HepG2 (cell line): ENCODE data around the gene WDR49. TPM values are rescaled to one million over a fixed set of nuclear protein-coding genes. Genes with fewer than 3 reads are reported as not detected.

Source experiments
- ATAC-seq: fragments of 200-7000 bp; cut with Tn5 transposase; 3 replicates; pipeline ENCODE4 v1.9.1; 2020; ENCODE audit warnings: mild to moderate bottlenecking, moderate library complexity
- BruUV-seq: library from RNA; stranded (reverse); fragments of 400-500 nt; replicated peaks from 2 replicates; lab custom pipeline; 2021; lab: Mats Ljungman, UMichigan
- CTCF ChIA-PET: fragments of 300-600 bp; formaldehyde crosslinking; extraction: SDS; loops from one replicate; lab custom pipeline; 2021; ENCODE audit warnings: low total read pairs, inconsistent platforms, low intra/inter-chr PET ratio; lab: Yijun Ruan, JAX
- POLR2A ChIA-PET: fragments of 350-600 bp; sonication (Branson Sonifier 250); formaldehyde crosslinking; loops from one replicate; lab custom pipeline; 2020; ENCODE audit warnings: antibody characterized with exemption, inconsistent platforms; lab: Yijun Ruan, JAX
- DNase-seq: peaks from one replicate; pipeline ENCODE4 v3.0.0-alpha.2; 2015; ENCODE audit warnings: low spot score
- FAIRE-seq: peaks from 3 replicates; lab custom pipeline; 2011; peaks lifted over from hg19 to GRCh38; lab: Jason Lieb, UNC
- H2AFZ ChIP-seq: one replicate; pipeline ENCODE4 v1.6.1; 2011; ENCODE audit warnings: low read length, inconsistent platforms
- H3K27ac ChIP-seq: fragments of 300-600 bp; 3 replicates; pipeline ENCODE4 v1.8.0; 2011; ENCODE audit warnings: mixed run types, mild to moderate bottlenecking, mixed read lengths, low read length, inconsistent platforms; ENCODE audit not compliant: insufficient read depth; ENCODE audit errors: extremely low read length
- H3K27me3 ChIP-seq, 2 experiments: fragments of 200-600 bp in 1 of 2; 2 replicates in 1 of 2; 3 replicates in 1 of 2; pipeline versions ENCODE4 v1.6.0 to v1.8.0; 2011; ENCODE audit warnings: low read length in 2 of 2, mild to moderate bottlenecking in 2 of 2, moderate library complexity in 2 of 2, inconsistent platforms in 1 of 2; ENCODE audit not compliant: insufficient read depth in 2 of 2, control insufficient read depth in 1 of 2
- H3K36me3 ChIP-seq, 2 experiments: fragments of 200-600 bp in 1 of 2; replicated peaks in 1 of 2; 2 replicates in 1 of 2; 3 replicates in 1 of 2; pipeline versions ENCODE4 v1.5.1 to v1.8.0; 2011; ENCODE audit warnings: low read length in 2 of 2, inconsistent platforms in 1 of 2; ENCODE audit not compliant: insufficient read depth in 2 of 2, control insufficient read depth in 1 of 2
- H3K4me1 ChIP-seq: 2 replicates; pipeline ENCODE4 v1.5.1; 2012; ENCODE audit warnings: low read length, inconsistent platforms; ENCODE audit not compliant: insufficient read depth
- H3K4me2 ChIP-seq: 2 replicates; pipeline ENCODE4 v1.6.0; 2011; ENCODE audit warnings: low read depth, low read length, inconsistent platforms
- H3K4me3 ChIP-seq, 3 experiments: fragments of 200-600 bp in 1 of 3; sonication (generic), shearing (Covaris generic) in 1 of 3; replicated peaks in 1 of 3; 2 replicates each; pipeline ENCODE4 v1.5.1; 2011 to 2016; ENCODE audit warnings: low read length in 3 of 3, inconsistent platforms in 2 of 3, low read depth in 2 of 3, mild to moderate bottlenecking in 2 of 3, control low read depth in 1 of 3, mixed read lengths in 1 of 3; ENCODE audit not compliant: insufficient read depth in 1 of 3
- H3K79me2 ChIP-seq: one replicate; pipeline ENCODE4 v1.6.1; 2011; ENCODE audit warnings: low read length, inconsistent platforms; ENCODE audit not compliant: insufficient read depth
- H3K9ac ChIP-seq: 2 replicates; pipeline ENCODE4 v1.6.0; 2011; ENCODE audit warnings: mild to moderate bottlenecking, low read depth, low read length, inconsistent platforms; ENCODE audit not compliant: insufficient read depth
- H3K9me3 ChIP-seq: 2 replicates; pipeline ENCODE4 v1.5.1; 2012; ENCODE audit warnings: mild to moderate bottlenecking, low read length
- H4K20me1 ChIP-seq: 2 replicates; pipeline ENCODE4 v1.6.0; 2011; ENCODE audit warnings: inconsistent platforms, mild to moderate bottlenecking, low read length, moderate library complexity; ENCODE audit not compliant: insufficient read depth
- ARID2 ChIP-seq: sonication (generic); formaldehyde crosslinking; IDR thresholded peaks from 2 replicates; pipeline ENCODE4 v1.8.1; 2022; ENCODE audit warnings: mild to moderate bottlenecking, missing genetic modification reagents, borderline replicate concordance
- ATAD3A ChIP-seq: sonication (generic); formaldehyde crosslinking; IDR thresholded peaks from 2 replicates; pipeline ENCODE4 v1.4.0; 2020; ENCODE audit warnings: missing genetic modification reagents
- FOXA3 ChIP-seq: IDR thresholded peaks from 2 replicates; pipeline ENCODE4 v1.6.1; 2016; ENCODE audit warnings: missing genetic modification reagents, missing compliant biosample characterization
- FOXO1 ChIP-seq: sonication (generic); formaldehyde crosslinking; IDR thresholded peaks from 2 replicates; pipeline ENCODE4 v1.4.0; 2020; ENCODE audit warnings: missing genetic modification reagents
- HDAC2 ChIP-seq: sonication (generic); formaldehyde crosslinking; IDR thresholded peaks from 2 replicates; pipeline ENCODE4 v1.4.0; 2020; ENCODE audit warnings: missing genetic modification reagents
- HNF4A ChIP-seq: sonication (generic); formaldehyde crosslinking; IDR thresholded peaks from 2 replicates; pipeline ENCODE4 v1.4.0; 2020; ENCODE audit warnings: missing genetic modification reagents
- NFIB ChIP-seq: sonication (generic); formaldehyde crosslinking; IDR thresholded peaks from 2 replicates; pipeline ENCODE4 v1.9.0; 2021; ENCODE audit warnings: missing genetic modification reagents, mild to moderate bottlenecking, borderline replicate concordance
- POLR2A ChIP-seq, 2 experiments: IDR thresholded peaks; 2 replicates each; pipeline ENCODE4 v1.6.1; 2011; ENCODE audit warnings: low read depth in 2 of 2, low read length in 2 of 2, mild to moderate bottlenecking in 1 of 2, moderate library complexity in 1 of 2; ENCODE audit not compliant: insufficient read depth in 1 of 2
- ZBTB1 ChIP-seq: sonication (generic); formaldehyde crosslinking; IDR thresholded peaks from 2 replicates; pipeline ENCODE4 v1.4.0; 2020; ENCODE audit warnings: missing genetic modification reagents, borderline replicate concordance
- ZBTB20 ChIP-seq: sonication (generic); formaldehyde crosslinking; IDR thresholded peaks from 2 replicates; pipeline ENCODE4 v1.8.1; 2023; ENCODE audit warnings: missing genetic modification reagents, low read depth, mild to moderate bottlenecking, borderline replicate concordance
- ZNF10 ChIP-seq: sonication (generic); formaldehyde crosslinking; IDR thresholded peaks from 2 replicates; pipeline ENCODE4 v1.4.0; 2020; ENCODE audit warnings: mild to moderate bottlenecking, low read depth, missing genetic modification reagents, borderline replicate concordance
- WGBS: methylation state at CpG from one replicate; pipeline ENCODE4 v1.1.6; 2017; ENCODE audit warnings: low lambda C conversion rate; 5-methylcytosine and 5-hydroxymethylcytosine counted together
- in situ Hi-C: cut with HindIII; loops from 2 replicates; pipeline ENCODE4 v1.10.0; 2017; ENCODE audit warnings: low pct_unique_long_range_greater_than_20kb; ENCODE audit not compliant: extremely low pct_ligation_motif_present
- intact Hi-C: fragments of 100-400 bp; cut with micrococcal nuclease; formaldehyde crosslinking; loops from one replicate; pipeline ENCODE4 v1.10.0; 2022; ENCODE audit not compliant: unreplicated experiment
- polyA plus RNA-seq, 8 experiments: library from polyadenylated mRNA; depleted of rRNA in 3 of 8; stranded (reverse) in 7 of 8; unstranded in 1 of 8; fragments of >200 nt; fragmentation: Illumina TruSeq in 4 of 8; extraction: Trizol in 4 of 8; gene quantifications; 2 replicates each; pipeline versions ENCODE4 v1.2.1 to v1.2.3, GENCODE V29; 2011 to 2016; ENCODE audit warnings: low read depth in 4 of 8, missing spikeins in 1 of 8, mixed read lengths in 1 of 8; ENCODE audit not compliant: insufficient read depth in 1 of 8
- total RNA-seq, 5 experiments: library from RNA; depleted of rRNA; stranded (reverse); fragments of >200 nt; fragmentation: Illumina TruSeq; extraction: Trizol; gene quantifications; 2 replicates each; pipeline ENCODE4 v1.2.3, GENCODE V29; 2016; ENCODE audit warnings: low read depth in 1 of 5
- TF ChIP-seq, protein P1 (sequence below): sonication (generic); formaldehyde crosslinking; IDR thresholded peaks from 2 replicates; pipeline ENCODE4 v1.5.0; 2020; ENCODE audit warnings: mild to moderate bottlenecking, low read depth, missing genetic modification reagents, borderline replicate concordance
- TF ChIP-seq, protein P2 (sequence below): sonication (generic); formaldehyde crosslinking; IDR thresholded peaks from 2 replicates; pipeline ENCODE4 v1.4.0; 2020; ENCODE audit warnings: missing genetic modification reagents

WDR49 gene
- total and polyA plus RNA-seq, 2 of the 13 experiments (the other 11 are each of a cell fraction or from before 2014, with no cell fraction given) = 0.04 TPM; not detected in 1

DNA sequence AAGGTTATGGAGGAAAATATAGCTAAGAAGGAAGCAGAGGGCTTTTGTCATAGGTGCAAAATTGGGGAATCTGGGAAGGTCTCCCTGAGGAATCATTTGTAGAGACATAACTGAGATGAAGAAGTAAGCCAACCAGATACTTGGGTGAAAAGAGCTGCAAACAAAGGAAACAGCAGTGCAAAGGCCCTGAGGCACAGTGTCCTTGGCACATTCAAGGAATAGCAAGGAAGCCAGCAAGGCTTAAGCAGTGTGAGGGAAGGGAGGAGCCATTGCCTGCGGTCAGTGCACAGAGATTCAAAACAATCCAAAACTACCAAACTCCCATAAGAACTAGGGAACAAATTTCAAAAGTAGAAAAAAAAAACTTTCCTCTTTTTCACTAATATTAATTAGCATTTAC, 88.3 kb downstream of the WDR49 start:
- H3K79me2 ChIP-seq = no peaks in the 10 kb centered on the region
- in situ Hi-C loops = no loop called here
- no peak for ATAC-seq
- no peak for TF ChIP-seq ARID2 (CRISPR knock-in tag)
- TF ChIP-seq, protein P1, sequence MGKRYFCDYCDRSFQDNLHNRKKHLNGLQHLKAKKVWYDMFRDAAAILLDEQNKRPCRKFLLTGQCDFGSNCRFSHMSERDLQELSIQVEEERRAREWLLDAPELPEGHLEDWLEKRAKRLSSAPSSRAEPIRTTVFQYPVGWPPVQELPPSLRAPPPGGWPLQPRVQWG (CRISPR knock-in tag) = no peak
- TF ChIP-seq, all 625 proteins: peak for 0
- H2AFZ ChIP-seq = no peak overlapping the region
- H3K9ac ChIP-seq = no peak overlapping the region
- no peaks in the 10 kb centered on the region for H3K36me3 ChIP-seq
- no peak overlapping the region for H3K27ac ChIP-seq
- FAIRE-seq (no peak), DNase-seq (no peak)
- H4K20me1 ChIP-seq = no peaks in the 10 kb centered on the region
- no peaks in the 10 kb centered on the region for H3K9me3 ChIP-seq
- H3K27me3 ChIP-seq = no peaks in the 10 kb centered on the region
- no TSS peak for BruUV-seq
- no peak overlapping the region for H3K4me3 ChIP-seq
- WGBS = 3% methylated on average over 1 of the region's 1 CpG
- H3K4me1 ChIP-seq = no peaks in the 10 kb centered on the region
- ChIA-PET CTCF (no interaction called here), POLR2A (no interaction called here)
- intact Hi-C loops = no loop called here
- H3K4me2 ChIP-seq = no peak overlapping the region

- no peak overlapping the region for H2AFZ ChIP-seq
- no peak overlapping the region for H3K4me3 ChIP-seq
- H3K4me1 ChIP-seq = no peaks in the 10 kb centered on the region
- no peaks in the 10 kb centered on the region for H3K79me2 ChIP-seq
- ChIA-PET POLR2A (no interaction called here), CTCF (no interaction called here)
- H3K9me3 ChIP-seq = no peaks in the 10 kb centered on the region
- H3K27ac ChIP-seq = no peak overlapping the region
- DNase-seq (no peak), ATAC-seq (no peak), FAIRE-seq (no peak)
- no peak overlapping the region for H3K4me2 ChIP-seq
- no peaks in the 10 kb centered on the region for H3K36me3 ChIP-seq
- no TSS peak for BruUV-seq
- H4K20me1 ChIP-seq = no peaks in the 10 kb centered on the region
- in situ Hi-C loops (no loop called here), intact Hi-C loops (no loop called here)
- under 1% methylated on average over 2 of the region's 2 CpGs for WGBS
- no peaks in the 10 kb centered on the region for H3K27me3 ChIP-seq
- H3K9ac ChIP-seq = no peak overlapping the region
- TF ChIP-seq ZNF10 (CRISPR knock-in tag) (no peak), NFIB (CRISPR knock-in tag) (no peak), FOXO1 (no peak), POLR2A (IDR thresholded peaks at IDR 0.05; ENCODE audit: insufficient read depth in 1 of 2, low read depth in 2 of 2, low read length in 2 of 2) (no peak), HDAC2 (CRISPR knock-in tag) (no peak), HNF4A (CRISPR knock-in tag) (no peak), ZBTB1 (CRISPR knock-in tag) (no peak), FOXA3 (CRISPR knock-in tag) (no peak), ATAD3A (CRISPR knock-in tag) (no peak), ZBTB20 (CRISPR knock-in tag) (no peak)
- TF ChIP-seq, protein P2, sequence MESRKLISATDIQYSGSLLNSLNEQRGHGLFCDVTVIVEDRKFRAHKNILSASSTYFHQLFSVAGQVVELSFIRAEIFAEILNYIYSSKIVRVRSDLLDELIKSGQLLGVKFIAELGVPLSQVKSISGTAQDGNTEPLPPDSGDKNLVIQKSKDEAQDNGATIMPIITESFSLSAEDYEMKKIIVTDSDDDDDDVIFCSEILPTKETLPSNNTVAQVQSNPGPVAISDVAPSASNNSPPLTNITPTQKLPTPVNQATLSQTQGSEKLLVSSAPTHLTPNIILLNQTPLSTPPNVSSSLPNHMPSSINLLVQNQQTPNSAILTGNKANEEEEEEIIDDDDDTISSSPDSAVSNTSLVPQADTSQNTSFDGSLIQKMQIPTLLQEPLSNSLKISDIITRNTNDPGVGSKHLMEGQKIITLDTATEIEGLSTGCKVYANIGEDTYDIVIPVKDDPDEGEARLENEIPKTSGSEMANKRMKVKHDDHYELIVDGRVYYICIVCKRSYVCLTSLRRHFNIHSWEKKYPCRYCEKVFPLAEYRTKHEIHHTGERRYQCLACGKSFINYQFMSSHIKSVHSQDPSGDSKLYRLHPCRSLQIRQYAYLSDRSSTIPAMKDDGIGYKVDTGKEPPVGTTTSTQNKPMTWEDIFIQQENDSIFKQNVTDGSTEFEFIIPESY (CRISPR knock-in tag) = no peak
Measured at GRCh38 chr3:167564612-167565011, 89.1 kb downstream of the WDR49 start.
